Stimulated activated CD4-positive, alpha-beta T cell treated with anti-CD3 and anti-CD28 coated beads, Interleukin-15, amount 100 ng/mL, for 1 hour (primary cell): Measurements from ENCODE around the gene SLC35D2.

Experiments
- DNase-seq, 2 donors: peaks; one replicate each; pipeline ENCODE4 v3.0.0-alpha.2; 2020; ENCODE audit warnings: low read depth in 1 of 2, low spot score in 1 of 2

SLC35D2 gene

GRCh38 chr9:96383165-96383942, at the start of gene SLC35D2:
SLC35D2 (minus strand) TSS chr9:96383711; CDS start chr9:96383634, 77 bp downstream.
- DNase-seq: peak in 1 of 2 donors; percentile 5

GRCh38 chr9:96430377-96430776, 46.9 kb upstream of the SLC35D2 start:
- no peak for DNase-seq

- DNase-seq: no peak
Measured at GRCh38 chr9:96429732-96430131, 46.2 kb upstream of the SLC35D2 start.

GRCh38 chr9:96425500-96426169, 42.1 kb upstream of the SLC35D2 start:
- DNase-seq: no peak

GRCh38 chr9:96423985-96424336, 40.5 kb upstream of the SLC35D2 start:
- no peak for DNase-seq

- DNase-seq: no peak
Measured at GRCh38 chr9:96423322-96423984, 39.9 kb upstream of the SLC35D2 start.

GRCh38 chr9:96420468-96421219, 37.1 kb upstream of the SLC35D2 start:
- DNase-seq: no peak

- DNase-seq: no peak
Measured at GRCh38 chr9:96419691-96419969, 36.1 kb upstream of the SLC35D2 start.

GRCh38 chr9:96418920-96419690, 35.6 kb upstream of the SLC35D2 start:
- DNase-seq: peak; percentile 13 to 21

- DNase-seq: peak; percentile 78 to 82
Measured at GRCh38 chr9:96418083-96418919, 34.8 kb upstream of the SLC35D2 start, which contains the start of gene ZNF367. ZNF367 (minus strand) TSS chr9:96418370; CDS start chr9:96418032, 338 bp downstream.

- peak; percentile 12 to 32 for DNase-seq
Measured at GRCh38 chr9:96417661-96418082, 34.2 kb upstream of the SLC35D2 start.

- DNase-seq: peak; percentile 87 to 91
Measured at GRCh38 chr9:96417051-96417586, 33.6 kb upstream of the SLC35D2 start.

- no peak for DNase-seq
Measured at GRCh38 chr9:96413302-96414221, 30.1 kb upstream of the SLC35D2 start.

- no peak for DNase-seq
Measured at GRCh38 chr9:96412174-96412913, 28.8 kb upstream of the SLC35D2 start.

GRCh38 chr9:96411129-96411838, 27.8 kb upstream of the SLC35D2 start:
- no peak for DNase-seq

GRCh38 chr9:96408409-96409280, 25.1 kb upstream of the SLC35D2 start:
- DNase-seq: no peak
